GM19324 (cell line): Measurements from ENCODE around the gene ERCC6L.
"Not testable (repeated sequence)": the region's sequence is repeated elsewhere in the genome, so short reads cannot be mapped to it uniquely, and the experiment has no call there.

Experiments
- ATAC-seq: cut with Tn5 transposase; IDR thresholded peaks from one replicate; pipeline ENCODE4 v1.9.1; 2021; ENCODE audit warnings: mild to moderate bottlenecking, moderate library complexity; ENCODE audit not compliant: unreplicated experiment, low FRiP score

ERCC6L gene

GRCh38 chrX:72254816-72255215 lies 16.0 kb upstream of the ERCC6L start:
- ATAC-seq: no peak

DNA sequence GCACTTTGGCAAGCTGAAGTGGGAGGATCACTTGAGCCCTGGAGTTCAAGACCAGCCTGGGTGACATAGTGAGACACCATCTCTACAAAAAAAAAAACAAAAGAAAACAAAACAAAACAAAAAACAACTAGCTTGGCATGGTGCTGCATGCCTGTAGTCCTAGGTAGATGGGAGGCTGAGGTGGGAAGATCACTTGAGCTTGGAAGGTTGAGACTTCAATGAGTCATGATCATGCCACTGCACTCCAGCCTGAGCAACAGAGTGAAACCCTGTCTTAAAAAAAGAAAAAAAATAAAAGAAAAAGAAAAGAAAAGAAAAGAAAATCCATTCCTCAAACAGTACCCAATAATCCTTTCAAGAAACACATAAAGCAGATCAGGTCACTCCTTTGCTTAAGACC lies 14.9 kb upstream of the ERCC6L start:
- no peak for ATAC-seq

DNA sequence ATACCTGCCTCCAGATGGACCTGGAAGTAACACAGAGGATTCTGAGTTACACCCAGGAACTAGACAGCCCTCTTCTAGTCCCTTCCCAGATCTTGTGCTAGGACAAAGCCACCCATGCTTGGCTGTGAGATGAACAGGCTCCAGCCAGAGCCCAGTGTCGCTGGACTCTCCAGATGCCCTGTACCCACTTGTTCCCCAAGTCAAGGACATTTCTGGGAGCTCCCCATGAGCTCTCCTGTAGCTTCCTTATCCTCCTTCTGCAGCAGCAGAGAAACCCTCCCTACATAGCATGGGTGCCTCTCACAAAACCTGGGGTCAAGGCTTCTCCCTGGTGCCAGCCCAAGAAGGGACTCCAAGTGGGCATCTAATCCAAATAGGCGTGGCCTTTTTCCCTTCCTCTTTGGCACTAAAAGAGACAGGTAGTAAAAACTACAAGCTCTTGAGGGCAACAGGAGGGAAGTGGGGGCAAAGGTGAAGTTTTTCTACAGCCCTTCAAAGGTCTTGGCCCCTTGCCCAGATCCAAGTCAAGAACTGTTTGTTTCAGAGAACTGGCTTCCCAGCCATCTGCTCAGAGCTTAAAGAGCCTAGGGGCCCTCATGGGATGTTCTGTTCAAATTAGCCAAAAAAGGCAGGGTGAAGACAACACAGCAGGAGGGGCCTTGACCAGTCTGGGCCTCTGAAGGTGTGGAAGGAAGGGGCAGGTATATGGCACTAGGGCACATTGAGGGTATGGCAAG lies 8.5 kb upstream of the ERCC6L start:
- ATAC-seq: no peak

- no peak for ATAC-seq
Observed at GRCh38 chrX:72245461-72246089, 6.7 kb upstream of the ERCC6L start.

- no peak for ATAC-seq
Observed at GRCh38 chrX:72243472-72243871, 4.6 kb upstream of the ERCC6L start.

DNA sequence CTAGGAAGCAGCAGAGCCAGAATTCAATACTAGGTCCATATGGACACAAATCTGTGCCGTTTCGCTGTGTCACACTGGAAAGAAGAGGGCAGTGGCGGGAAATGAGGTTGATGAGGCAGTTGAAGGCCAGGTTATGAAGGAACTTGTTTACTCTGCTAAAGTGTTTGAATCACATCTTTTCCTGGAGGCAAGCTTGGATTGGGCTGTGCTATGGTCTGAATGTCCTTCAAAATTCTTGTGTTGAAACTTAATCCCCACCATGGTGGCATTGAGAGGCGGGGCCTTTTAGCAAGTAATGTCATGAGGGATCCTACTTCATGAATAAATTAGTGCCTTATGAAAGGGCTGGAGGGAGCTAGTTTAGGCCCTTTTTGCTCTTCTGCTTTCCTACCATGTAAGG lies 2.1 kb upstream of the ERCC6L start:
- no peak for ATAC-seq

DNA sequence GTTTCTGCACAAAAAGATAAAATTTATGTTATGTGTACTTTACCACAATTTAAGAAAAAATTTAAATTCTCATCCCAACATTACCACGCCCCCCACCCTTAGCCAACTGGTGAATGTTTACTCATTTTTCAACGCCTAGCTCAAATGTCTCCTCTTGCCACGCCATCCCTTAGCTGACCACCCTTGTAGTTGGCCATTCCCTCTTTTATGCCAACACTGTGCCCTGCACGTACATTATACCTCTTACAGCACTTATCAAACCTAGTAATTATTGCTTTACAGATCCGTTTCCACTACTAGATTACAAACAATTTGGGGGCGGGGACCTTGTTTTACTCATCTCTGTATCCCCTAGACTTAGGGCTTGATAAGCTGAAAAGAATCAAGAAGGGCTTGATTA lies 644 bp downstream of the ERCC6L start:
- ATAC-seq: no peak

- no peak for ATAC-seq
Observed at GRCh38 chrX:72236841-72237240, 2.0 kb downstream of the ERCC6L start.

DNA sequence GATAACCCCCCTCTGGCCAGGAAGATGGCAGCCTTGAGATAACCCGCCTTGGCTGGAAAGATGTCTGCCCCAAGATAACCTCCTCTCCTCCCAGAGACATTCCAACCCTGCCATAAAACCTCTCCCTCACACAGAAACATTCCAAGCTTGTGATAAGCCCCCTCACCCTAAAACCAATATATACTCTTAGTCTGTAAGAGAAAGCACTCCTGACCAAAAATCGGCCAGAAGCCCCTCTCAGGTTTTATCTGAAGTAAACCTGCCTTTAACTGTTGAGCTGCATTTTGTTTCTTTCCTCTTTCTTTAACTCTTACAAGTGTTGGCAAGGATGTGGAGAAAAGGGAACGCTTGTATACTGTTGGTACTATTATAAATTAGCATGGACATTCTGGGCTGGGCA lies 8.5 kb downstream of the ERCC6L start:
- no peak for ATAC-seq

- not testable (repeated sequence) for ATAC-seq
Observed at GRCh38 chrX:72220375-72220774, 18.5 kb downstream of the ERCC6L start.

- no peak for ATAC-seq
Observed at GRCh38 chrX:72216973-72217372, 21.9 kb downstream of the ERCC6L start.

DNA sequence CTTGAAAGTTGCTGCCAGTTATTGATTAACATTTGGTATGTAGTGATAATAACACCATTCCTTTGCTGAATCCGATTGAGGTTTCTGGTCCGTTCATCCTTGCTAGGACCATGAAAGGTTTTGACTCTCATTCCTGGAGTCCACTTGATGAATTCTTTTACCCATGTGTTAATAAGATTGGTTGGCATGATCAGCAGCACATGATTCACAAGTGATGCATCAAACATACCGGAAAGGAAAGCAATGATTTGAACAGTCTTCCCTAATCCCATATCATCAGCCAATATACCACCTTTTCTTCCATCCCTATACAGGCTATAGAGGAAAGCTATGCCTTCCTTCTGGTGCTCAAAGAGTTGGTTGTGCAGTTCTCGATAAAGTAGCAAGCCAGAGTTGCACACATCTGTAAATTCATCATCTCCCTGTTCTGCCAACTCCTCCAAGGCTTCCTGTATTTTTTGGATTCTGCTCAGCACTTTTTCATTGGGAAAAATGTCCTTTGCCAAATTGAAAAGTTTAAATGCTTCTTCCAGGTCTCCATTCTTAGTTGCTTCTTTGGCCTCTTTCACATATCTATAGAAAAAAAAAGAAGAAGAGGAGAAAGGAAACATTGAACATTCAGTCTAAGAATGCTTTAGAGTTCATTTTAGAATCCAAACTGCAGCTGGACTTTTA lies 30.6 kb downstream of the ERCC6L start:
- no peak for ATAC-seq

DNA sequence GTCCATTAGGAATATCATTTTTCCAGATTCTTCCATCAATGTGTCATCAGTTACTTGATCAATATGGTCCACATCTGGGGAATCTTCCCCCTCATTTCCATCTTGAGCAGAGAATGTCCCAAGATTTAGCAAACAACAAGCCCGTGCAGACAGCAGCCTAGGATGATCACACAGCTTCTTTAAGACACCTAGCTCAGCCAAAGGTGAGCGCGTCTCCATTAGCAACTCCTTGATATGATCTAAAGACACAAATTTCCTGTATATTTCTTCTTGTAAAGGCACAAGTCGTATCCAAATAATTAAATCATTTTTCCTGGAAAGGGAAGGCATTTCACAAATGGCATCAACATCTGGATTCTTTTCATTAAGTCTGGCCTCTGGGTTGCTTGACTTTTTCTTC lies 31.5 kb downstream of the ERCC6L start:
- no peak for ATAC-seq

GRCh38 chrX:72205706-72206105 lies 33.1 kb downstream of the ERCC6L start:
- ATAC-seq: no peak

- no peak for ATAC-seq
Observed at GRCh38 chrX:72203421-72203820, 35.4 kb downstream of the ERCC6L start.

- ATAC-seq: no peak
Observed at GRCh38 chrX:72202792-72203401, 35.9 kb downstream of the ERCC6L start.

GRCh38 chrX:72201836-72202536 lies 36.8 kb downstream of the ERCC6L start:
- ATAC-seq: no peak

DNA sequence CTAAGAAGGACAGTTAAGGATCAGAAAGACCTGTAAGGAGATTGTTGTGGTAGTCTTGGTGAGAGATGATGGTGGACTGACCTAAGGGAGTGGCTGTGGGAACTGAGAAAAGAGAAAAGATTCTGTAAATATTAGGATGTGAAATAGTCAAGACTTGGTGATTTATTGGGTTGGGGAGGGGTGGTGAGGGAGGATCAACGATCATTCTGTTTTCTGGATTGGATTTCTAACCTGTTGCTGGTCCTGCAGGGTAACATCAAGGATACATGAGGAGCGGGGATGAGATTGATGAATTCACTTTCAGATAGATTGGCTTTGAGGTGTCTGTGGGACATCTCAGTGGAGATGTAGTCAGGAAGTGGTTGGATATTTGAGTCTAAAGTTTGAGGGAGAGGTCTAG lies 55.9 kb downstream of the ERCC6L start:
- ATAC-seq: no peak

GRCh38 chrX:72181178-72182125 lies 57.4 kb downstream of the ERCC6L start, which contains the start of gene PIN4:
PIN4 (plus strand) TSS chrX:72181757; CDS start chrX:72181786, 29 bp downstream.
- ATAC-seq: peak; percentile 99

DNA sequence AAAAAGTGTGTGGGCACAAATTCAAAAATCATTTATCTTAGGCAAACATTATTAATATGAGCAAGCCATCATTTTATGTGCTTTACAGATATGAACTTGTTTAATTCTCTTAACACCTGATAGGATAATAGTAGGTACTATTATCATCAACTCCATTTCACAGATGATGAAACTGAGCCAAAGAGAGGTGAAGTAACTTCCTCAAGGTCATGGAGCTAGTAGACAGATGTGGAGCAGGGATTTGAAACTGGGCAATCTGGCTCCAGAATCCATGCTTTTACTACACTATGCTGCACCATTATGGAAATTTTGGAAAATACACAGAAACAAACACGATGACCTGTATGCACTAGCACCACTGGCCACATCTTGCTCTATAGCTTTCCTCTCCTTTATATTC lies 58.3 kb downstream of the ERCC6L start:
- no peak for ATAC-seq
